NT2/D1 (cell line): ENCODE measurements around the gene ROCK2.

Source experiments
- DNase-seq: peaks from one replicate; pipeline ENCODE4 v3.0.0-alpha.2; 2011; ENCODE audit warnings: low read depth, low spot score
- H3K27me3 ChIP-seq: 2 replicates; pipeline ENCODE4 v1.6.0; 2011; ENCODE audit warnings: mild to moderate bottlenecking; ENCODE audit not compliant: insufficient read length, insufficient read depth
- H3K36me3 ChIP-seq: 2 replicates; pipeline ENCODE4 v1.6.1; 2011; ENCODE audit warnings: mild to moderate bottlenecking, low read length, mixed read lengths; ENCODE audit not compliant: insufficient read depth, insufficient read length
- H3K4me1 ChIP-seq: 2 replicates; pipeline ENCODE4 v1.5.1; 2011; ENCODE audit not compliant: insufficient read depth, insufficient read length
- H3K4me3 ChIP-seq: 2 replicates; pipeline ENCODE4 v1.5.1; 2011; ENCODE audit warnings: low read depth; ENCODE audit not compliant: insufficient read length
- H3K9ac ChIP-seq: 2 replicates; pipeline ENCODE4 v1.6.0; 2011; ENCODE audit warnings: low read depth; ENCODE audit not compliant: insufficient read length
- H3K9me3 ChIP-seq: 2 replicates; pipeline ENCODE4 v1.5.1; 2011; ENCODE audit warnings: mild to moderate bottlenecking, low read length; ENCODE audit not compliant: insufficient read depth
- SUZ12 ChIP-seq: IDR thresholded peaks from 2 replicates; pipeline ENCODE4 v1.6.1; 2011; ENCODE audit not compliant: insufficient read length, insufficient read depth; ENCODE audit errors: extremely low read depth
- YY1 ChIP-seq: IDR thresholded peaks from 2 replicates; pipeline ENCODE4 v1.6.1; 2011; ENCODE audit not compliant: insufficient read length, insufficient read depth
- ZNF274 ChIP-seq: IDR thresholded peaks from 2 replicates; pipeline ENCODE4 v1.6.1; 2011; ENCODE audit warnings: mild to moderate bottlenecking, low read depth, low read length

The ROCK2 gene

DNA sequence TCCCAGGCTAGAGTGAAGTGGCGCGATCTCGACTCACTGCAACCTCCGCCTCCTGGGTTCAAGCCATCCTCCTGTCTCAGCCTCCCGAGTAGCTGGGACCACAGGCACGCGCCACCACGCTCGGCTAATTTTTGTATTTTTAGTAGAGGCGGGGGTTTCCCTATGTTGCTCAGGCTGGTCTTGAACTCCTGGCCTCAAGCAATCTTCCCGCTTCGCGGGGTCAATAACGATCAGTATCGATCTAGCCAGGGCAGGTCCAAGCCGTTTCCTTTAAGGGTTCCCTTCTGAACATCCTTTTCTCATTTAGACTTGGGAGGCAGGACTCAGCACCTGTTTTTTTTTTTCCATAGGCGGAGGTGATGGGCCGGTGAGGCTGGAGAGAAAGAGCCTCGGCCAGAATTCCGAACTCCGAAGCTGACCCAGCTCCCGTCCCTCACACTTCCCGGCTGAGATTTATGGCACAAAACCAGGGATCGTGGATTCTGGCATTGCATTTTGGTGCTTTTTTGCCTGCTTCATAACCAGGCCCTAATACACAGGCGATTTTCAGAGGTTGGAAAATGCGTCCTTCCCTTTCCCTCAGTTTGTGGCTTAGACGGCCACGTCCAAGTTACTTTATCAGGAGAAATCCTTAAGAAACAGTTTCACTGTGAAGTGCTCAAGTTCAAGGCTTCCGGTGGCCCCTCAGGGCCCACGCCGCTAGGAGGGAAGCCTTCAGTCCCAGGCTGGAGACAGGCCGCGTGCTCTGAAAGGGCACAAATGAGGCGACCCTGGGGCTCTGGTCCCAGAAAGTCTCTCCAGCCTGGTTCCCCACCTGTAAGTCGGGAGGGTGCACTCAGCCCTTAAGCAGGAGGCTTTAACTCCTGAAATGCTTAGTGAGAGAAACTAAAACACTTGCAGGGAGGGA is 190.2 kb downstream of the ROCK2 start:
- TF ChIP-seq ZNF274 (no peak), SUZ12 (no peak), YY1 (no peak)
- peak; percentile 16 for DNase-seq
- Histone ChIP-seq H3K36me3 (no peaks in the 10 kb centered on the region), H3K9ac (peak overlapping the region; percentile 37), H3K27me3 (peaks cover 11% of the 10 kb centered on the region), H3K4me3 (peak overlapping the region; percentile 31), H3K9me3 (no peaks in the 10 kb centered on the region), H3K4me1 (no peaks in the 10 kb centered on the region)

DNA sequence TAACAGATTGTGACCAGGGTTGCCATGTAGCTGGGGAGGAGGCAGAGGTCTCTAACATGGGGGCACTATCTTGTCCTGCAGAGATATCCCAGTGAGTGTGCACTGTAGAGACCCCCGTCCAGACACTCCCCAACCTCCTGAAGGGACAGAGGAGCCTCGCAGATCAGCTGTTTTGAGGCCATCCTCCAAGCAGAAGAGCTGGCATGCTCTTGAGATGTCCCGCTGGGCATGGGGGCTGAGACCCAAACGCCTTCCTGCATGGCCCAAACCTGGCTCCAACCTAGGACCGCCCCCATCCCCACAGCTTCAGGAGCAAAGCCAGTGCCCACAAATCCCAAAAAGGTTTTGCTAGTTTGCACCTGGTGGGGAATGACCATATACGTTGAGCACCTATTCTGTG is 191.8 kb downstream of the ROCK2 start:
- peaks cover 11% of the 10 kb centered on the region for H3K27me3 ChIP-seq
- peaks cover under 1% of the 10 kb centered on the region; the same call in 1 of the 2 replicates for H3K9me3 ChIP-seq
- DNase-seq, result no peak
- TF ChIP-seq YY1 (no peak), ZNF274 (no peak), SUZ12 (no peak)
- no peak overlapping the region for H3K4me3 ChIP-seq
- H3K36me3 ChIP-seq, result no peaks in the 10 kb centered on the region
- no peaks in the 10 kb centered on the region for H3K4me1 ChIP-seq
- no peak overlapping the region for H3K9ac ChIP-seq

DNA sequence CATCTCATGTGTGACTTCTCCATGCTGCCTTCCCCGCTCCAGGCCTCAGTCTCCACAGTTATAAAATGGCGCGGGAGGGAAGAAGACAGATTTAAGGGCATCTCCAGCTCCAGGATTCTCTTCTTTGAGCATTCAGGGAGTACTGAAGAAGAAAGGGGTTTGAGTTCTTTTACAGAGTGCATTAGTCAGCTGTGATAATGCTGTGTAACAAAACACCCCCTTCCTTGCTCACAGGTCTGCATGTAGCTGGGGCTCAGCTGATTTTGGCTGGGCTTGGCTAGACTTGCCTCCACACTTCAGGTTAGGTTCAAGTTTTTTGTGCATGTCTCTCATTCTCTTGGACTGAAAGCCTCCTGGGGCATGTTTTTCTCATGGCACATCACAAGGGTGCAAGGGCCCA is 197.2 kb downstream of the ROCK2 start:
- Histone ChIP-seq H3K9me3 (peaks cover 6% of the 10 kb centered on the region; the same call in 1 of the 2 replicates), H3K36me3 (no peaks in the 10 kb centered on the region), H3K4me1 (no peaks in the 10 kb centered on the region), H3K4me3 (no peak overlapping the region), H3K9ac (no peak overlapping the region), H3K27me3 (no peaks in the 10 kb centered on the region)
- DNase-seq, result no peak
- no peak for TF ChIP-seq ZNF274
- no peak for TF ChIP-seq YY1
- TF ChIP-seq SUZ12, result no peak

DNA sequence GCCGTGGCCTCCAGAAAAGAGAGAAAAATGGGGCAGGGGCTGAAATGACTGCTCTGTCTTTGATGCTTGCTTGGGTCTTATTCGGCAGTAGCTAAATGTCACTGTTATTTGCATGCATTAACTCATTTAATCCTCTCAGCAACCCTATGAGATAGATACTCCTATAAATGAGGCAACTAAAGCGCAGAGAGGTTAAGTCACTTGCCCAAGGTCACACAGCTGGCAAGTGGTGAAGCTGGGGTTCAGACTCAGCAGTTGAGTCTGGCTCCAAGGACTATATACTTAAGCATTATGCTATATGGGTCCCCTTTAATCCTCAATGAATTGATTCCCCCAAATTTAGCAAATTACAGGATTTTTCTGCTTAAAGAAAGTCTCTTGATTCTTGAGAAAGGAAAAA is 198.4 kb downstream of the ROCK2 start:
- Histone ChIP-seq H3K36me3 (no peaks in the 10 kb centered on the region), H3K9me3 (peaks cover 6% of the 10 kb centered on the region; the same call in 1 of the 2 replicates), H3K9ac (no peak overlapping the region), H3K4me3 (no peak overlapping the region), H3K4me1 (no peaks in the 10 kb centered on the region), H3K27me3 (no peaks in the 10 kb centered on the region)
- no peak for DNase-seq
- TF ChIP-seq YY1, result no peak
- no peak for TF ChIP-seq ZNF274
- TF ChIP-seq SUZ12, result no peak

DNA sequence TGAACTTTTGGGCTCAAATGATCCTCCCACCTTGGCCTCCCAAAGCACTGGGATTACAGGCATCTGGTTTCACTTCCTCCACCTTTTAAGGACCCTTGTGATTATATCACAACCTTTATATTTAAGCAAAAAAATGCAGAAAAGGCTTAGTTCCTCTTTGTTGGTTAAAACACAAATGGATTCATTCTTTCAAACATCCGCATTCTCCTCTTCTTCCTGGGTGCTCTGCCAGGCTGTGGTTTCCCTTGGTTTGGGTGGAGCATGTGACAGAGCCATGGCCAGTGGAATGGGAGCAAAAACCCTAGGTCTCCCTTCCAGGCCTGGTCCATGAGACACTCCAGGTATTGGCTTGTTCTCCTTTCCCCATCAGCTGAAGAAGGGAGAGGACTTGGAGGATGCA is 199.1 kb downstream of the ROCK2 start:
- DNase-seq, result no peak
- H3K9me3 ChIP-seq, result peaks cover 6% of the 10 kb centered on the region; the same call in 1 of the 2 replicates
- H3K9ac ChIP-seq, result no peak overlapping the region
- H3K36me3 ChIP-seq, result no peaks in the 10 kb centered on the region
- no peak overlapping the region for H3K4me3 ChIP-seq
- TF ChIP-seq YY1 (no peak), SUZ12 (no peak)
- H3K27me3 ChIP-seq, result no peaks in the 10 kb centered on the region
- no peaks in the 10 kb centered on the region for H3K4me1 ChIP-seq

DNA sequence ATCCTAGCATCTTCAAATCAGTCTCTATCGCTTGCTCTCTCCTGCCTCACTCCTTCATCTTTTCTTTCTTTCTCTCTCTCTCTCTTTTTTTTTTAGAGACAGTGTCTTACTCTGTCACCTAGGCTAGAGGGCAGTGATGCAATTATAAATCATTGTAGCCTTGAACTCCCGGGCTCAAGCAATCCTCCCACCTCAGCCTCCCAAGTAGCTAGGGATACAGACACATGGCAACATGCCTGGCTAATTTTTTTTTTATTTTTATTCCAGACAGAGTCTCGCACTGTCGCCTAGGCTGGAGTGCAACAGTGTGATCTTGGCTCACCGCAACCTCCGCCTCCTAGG is 199.7 kb downstream of the ROCK2 start:
- no peak for DNase-seq
- no peaks in the 10 kb centered on the region for H3K4me1 ChIP-seq
- peaks cover 6% of the 10 kb centered on the region; the same call in 1 of the 2 replicates for H3K9me3 ChIP-seq
- TF ChIP-seq ZNF274 (no peak), YY1 (no peak)
- H3K36me3 ChIP-seq, result no peaks in the 10 kb centered on the region
- H3K4me3 ChIP-seq, result no peak overlapping the region
- no peak overlapping the region for H3K9ac ChIP-seq
- H3K27me3 ChIP-seq, result no peaks in the 10 kb centered on the region

DNA sequence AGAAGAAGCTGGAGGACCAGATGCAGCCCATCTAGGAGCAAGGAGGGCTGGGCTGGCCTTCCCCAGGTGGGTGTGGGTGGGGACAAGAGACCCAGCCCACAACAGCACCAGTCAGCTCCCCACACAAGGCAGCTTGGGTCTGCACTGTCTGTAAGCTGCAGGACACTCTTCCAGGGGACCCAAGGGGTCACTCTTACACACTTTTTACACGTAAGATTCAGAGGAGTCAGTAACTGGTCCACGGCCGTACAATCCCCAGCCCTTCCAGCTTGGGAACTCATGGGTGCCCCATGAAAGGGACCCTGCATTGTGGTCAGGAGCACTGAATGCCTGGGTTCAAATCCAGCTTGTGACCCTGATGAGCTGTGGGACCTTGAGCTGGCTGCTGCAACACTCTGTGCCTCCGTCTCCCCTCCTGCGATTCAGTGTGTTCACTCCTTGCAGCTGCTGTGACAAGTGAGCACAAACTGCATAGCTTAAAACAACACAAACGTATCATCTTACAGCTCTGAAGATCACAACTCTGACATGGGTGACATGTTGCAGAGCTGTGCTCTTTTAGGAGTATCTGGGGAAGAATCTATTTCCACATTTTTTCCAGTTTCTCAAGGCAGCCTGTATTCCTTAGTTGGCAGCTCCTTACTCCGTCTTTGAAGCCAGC is 200.2 kb downstream of the ROCK2 start:
- Histone ChIP-seq H3K9me3 (peaks cover 6% of the 10 kb centered on the region; the same call in 1 of the 2 replicates), H3K9ac (no peak overlapping the region), H3K27me3 (no peaks in the 10 kb centered on the region), H3K36me3 (no peaks in the 10 kb centered on the region), H3K4me3 (no peak overlapping the region), H3K4me1 (no peaks in the 10 kb centered on the region)
- DNase-seq, result no peak
- TF ChIP-seq YY1 (no peak), ZNF274 (no peak), SUZ12 (no peak)
